AG08395 (cell line): ENCODE measurements around the gene DIS3L.
"Not testable (repeated sequence)": the region's sequence is repeated elsewhere in the genome, so short reads cannot be mapped to it uniquely, and the experiment has no call there.

ENCODE experiments used
- DNase-seq: peaks from one replicate; pipeline ENCODE4 v3.0.0; 2012; ENCODE audit warnings: mixed read lengths, low spot score

Gene DIS3L

DNA sequence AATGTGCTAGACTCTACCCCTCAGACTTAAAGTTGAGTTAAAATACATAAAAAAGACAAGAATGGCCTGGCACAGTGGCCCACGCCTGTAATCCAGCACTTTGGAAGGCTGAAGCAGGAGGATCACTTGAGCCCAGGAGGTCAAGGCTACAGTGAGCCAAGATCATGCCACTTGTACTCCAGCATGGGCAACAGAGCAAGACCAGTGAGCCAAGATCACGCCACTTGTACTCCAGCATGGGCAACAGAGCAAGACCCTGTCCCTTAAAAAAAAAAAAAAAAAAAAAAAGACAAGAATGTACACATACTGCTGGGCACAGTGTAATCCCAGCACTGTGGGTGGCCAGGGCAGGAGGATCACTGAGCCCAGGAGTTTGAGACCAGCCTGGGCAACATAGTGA, 17.4 kb downstream of the DIS3L start:
- DNase-seq: no peak

DNA sequence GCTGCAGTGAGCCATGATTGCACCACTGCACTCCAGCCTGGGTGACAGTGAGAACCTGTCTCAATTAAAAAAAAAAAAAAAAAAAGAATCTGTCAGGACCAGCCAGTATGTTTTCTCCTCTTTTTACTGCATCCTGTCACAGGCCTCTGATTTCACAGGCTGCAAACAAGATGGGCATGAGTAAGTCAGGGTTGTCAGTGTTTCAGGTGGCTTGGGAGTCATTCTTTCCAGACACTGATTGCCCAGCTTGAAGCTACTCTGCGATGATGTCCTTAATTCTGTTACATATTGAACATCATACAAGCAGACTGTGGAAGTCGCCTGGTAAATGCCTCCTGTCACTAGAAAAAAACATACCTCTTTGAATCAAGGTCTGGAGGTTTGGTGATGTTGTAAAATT, 18.8 kb downstream of the DIS3L start:
- DNase-seq: no peak

DNA sequence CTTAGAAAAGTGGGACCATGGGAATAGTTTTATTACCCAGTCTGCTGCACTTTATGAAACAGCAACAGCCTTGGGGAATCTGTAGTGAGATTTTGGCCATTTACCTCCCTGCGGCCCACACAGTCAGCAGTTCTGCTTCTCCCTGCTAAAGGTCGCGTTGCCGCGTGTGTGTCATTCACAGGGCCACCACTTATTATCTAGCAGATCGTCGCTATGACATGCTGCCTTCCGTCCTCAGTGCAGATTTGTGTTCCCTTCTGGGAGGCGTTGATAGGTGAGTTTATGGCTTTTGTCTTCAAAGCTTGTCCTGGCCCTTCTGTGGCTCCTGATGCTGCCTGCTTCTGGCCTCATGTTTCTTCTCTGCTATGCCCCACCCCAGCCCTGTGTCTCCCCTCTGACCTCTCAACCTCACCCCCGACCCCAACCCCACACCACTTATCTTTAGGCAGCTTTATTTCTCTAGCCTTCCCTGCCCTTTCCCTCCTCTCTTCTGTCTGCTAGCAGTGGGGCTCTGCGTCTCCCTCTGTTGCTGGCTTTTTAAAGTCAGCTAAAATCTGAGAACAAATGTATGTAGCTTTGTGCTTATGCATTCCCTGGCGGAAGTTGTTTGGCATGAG, 30.1 kb downstream of the DIS3L start:
- no peak for DNase-seq

GRCh38 chr15:66326051-66326450, 32.7 kb downstream of the DIS3L start:
- DNase-seq: no peak

- DNase-seq: no peak
These were observed 34.4 kb downstream of the DIS3L start for GRCh38 chr15:66327736-66328135.

DNA sequence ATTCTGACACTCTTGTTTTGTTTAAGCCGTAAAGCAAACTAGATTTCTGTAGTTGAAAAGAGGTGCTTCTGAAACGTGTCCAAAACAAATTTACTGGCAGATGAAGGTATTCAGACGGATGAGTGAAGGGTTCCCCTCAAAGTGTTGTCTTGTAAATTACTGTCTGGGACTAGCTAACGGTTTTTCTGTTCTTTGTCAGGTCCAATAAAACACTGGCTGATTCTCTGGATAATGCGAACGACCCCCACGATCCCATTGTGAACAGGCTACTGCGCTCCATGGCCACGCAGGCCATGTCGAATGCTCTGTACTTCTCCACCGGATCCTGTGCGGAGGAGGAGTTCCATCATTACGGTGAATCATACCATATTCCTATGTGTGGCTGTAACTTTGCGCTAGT, 35.4 kb downstream of the DIS3L start:
- DNase-seq: no peak

- not testable (repeated sequence) for DNase-seq
These were observed 55.2 kb downstream of the DIS3L start for GRCh38 chr15:66348530-66348929.

DNA sequence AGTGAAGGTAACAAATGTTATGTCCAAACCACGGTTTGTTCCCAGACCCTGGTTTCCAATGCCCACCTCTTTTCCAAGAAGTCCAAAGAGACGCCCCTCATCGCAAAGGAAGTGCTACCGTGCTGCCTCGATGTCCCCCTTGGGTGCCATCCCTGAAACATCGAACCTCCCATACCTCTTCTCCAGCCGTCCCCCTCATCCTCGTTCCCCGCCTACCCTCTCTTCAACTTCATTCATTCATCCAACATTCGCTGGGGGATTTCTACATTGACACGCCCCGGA, 62.6 kb downstream of the DIS3L start:
- DNase-seq: no peak

- DNase-seq: peak; percentile 98
These were observed 63.2 kb downstream of the DIS3L start, which contains the start of gene TIPIN for GRCh38 chr15:66356359-66357236. Gene TIPIN, minus strand, starts transcription at chr15:66356685. Its CDS starts 3,738 bp downstream, at chr15:66352947.

DNA sequence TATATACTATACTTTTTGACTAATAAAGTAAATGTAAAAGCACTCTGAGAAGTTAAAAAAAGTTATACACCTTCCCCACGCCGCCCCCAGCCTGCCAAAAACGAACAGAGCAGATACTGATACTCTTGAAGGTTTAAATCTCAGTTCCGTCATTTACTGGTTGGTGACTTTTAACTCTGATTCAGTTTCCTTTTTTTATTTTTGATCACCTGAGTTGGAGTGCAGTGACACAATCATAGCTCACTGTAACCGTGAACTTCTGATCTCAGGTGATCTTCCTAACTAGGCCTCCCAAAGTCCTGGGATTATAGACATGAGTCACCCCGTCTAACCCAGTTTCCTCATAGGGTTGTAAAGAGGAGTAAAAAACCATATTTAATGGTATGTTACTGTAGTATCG, 66.4 kb downstream of the DIS3L start:
- no peak for DNase-seq

GRCh38 chr15:66361745-66362460, 68.5 kb downstream of the DIS3L start:
- DNase-seq: not testable (repeated sequence)

- no peak for DNase-seq
These were observed 69.4 kb downstream of the DIS3L start for GRCh38 chr15:66362776-66363175.

- no peak for DNase-seq
These were observed 71.7 kb downstream of the DIS3L start for GRCh38 chr15:66364944-66365528.

- peak; percentile 36 for DNase-seq
These were observed 76.6 kb downstream of the DIS3L start for GRCh38 chr15:66369773-66370651.

DNA sequence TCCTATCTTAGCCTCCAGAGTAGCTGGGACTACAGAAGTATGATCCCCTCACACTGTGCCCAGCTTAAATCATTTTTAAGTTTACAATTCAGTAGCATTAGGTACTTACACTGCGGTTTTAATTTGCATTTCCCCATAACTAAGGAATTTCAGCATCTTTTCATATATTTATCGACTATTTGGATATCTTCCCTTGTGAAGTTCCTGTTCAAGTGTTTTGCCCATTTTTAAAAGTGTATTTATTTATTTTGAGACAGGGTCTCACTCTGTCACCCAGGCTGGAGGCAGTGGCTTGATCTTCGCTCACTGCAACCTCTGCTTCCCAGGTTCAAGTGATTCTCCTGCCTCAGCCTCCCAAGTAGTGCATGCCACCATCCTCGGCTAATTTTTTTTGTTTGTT, 80.8 kb downstream of the DIS3L start:
- DNase-seq: no peak

DNA sequence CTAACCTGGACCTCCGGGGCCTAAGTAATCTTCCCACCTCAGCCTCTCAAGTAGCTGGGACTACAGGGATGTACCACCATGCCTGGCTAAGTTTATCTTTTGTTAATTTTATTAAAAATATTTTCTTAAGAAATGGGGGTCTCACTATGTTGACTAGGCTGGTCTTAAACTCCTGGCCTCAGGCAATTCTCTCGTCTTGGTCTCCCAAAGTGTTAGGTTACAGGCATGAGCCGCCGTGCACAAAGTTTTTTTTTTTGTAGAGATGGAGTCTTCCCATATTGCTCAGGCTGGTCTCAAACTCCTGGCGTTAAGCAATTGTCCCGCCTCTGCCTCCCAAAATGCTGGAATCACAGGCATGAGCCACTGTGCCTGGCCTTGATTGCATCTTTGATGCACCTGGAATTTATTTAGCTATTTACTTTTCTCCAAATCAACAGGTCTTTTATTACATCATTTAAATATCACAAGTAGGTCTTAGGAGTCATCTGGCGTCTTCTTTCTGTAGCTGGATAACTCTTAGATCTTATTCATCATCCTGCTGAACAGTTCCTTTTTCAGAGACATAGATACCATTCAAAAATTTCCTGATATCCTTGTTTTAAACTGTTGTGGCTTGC, 85.6 kb downstream of the DIS3L start:
- DNase-seq: no peak

- not testable (repeated sequence) for DNase-seq
These were observed 88.0 kb downstream of the DIS3L start for GRCh38 chr15:66381376-66381775.
